Spinal cord (tissue), 10 donors: ENCODE results near the gene C17orf107. TPM values are rescaled to one million over a fixed set of nuclear protein-coding genes. Genes with fewer than 3 reads are reported as not detected.
A peak's percentile ranks its signal among the peaks of the same experiment; 100 is the strongest.

Source experiments
- DNase-seq, 6 donors: peaks; one replicate each; pipeline versions ENCODE4 v3.0.0 to v3.0.0-alpha.2; 2013 to 2015; ENCODE audit warnings: low spot score in 6 of 6, low read depth in 4 of 6
- H3K27ac ChIP-seq: one replicate; pipeline ENCODE4 v1.5.1; 2013; ENCODE audit warnings: low read depth, low read length, control low read depth
- H3K27me3 ChIP-seq: one replicate; pipeline ENCODE4 v1.6.1; 2013; ENCODE audit warnings: low read length; ENCODE audit not compliant: control insufficient read depth, insufficient read depth
- H3K36me3 ChIP-seq: one replicate; pipeline ENCODE4 v1.6.1; 2013; ENCODE audit warnings: low read length; ENCODE audit not compliant: control insufficient read depth, insufficient read depth
- H3K4me1 ChIP-seq: one replicate; pipeline ENCODE4 v1.6.1; 2013; ENCODE audit warnings: low read length; ENCODE audit not compliant: control insufficient read depth, insufficient read depth
- H3K4me3 ChIP-seq: one replicate; pipeline ENCODE4 v1.5.1; 2013; ENCODE audit warnings: low read depth, low read length, control low read depth
- H3K9me3 ChIP-seq: one replicate; pipeline ENCODE4 v1.6.1; 2013; ENCODE audit warnings: low read length; ENCODE audit not compliant: control insufficient read depth, insufficient read depth
- WGBS: methylation state at CpG from one replicate; pipeline ENCODE4 v1.1.5; 2013; ENCODE audit warnings: missing lambda C conversion rate; ENCODE audit not compliant: insufficient coverage; 5-methylcytosine and 5-hydroxymethylcytosine counted together
- polyA plus RNA-seq, 2 donors: library from polyadenylated mRNA; unstranded; fragments of 120-200 nt; gene quantifications; one replicate each; pipeline ENCODE4 v1.2.1, GENCODE V29; 2013; ENCODE audit not compliant: insufficient read length in 2 of 2
- total RNA-seq, 2 donors: library from RNA; depleted of rRNA in 1 of 2; stranded (reverse); fragments of 120-200 nt in 1 of 2; fragments of >200 nt in 1 of 2; gene quantifications; one replicate each; pipeline versions ENCODE4 v1.2.3 to v1.2.4, GENCODE V29; 2013 to 2014
- donor health status: healthy.

Gene C17orf107
- total and polyA plus RNA-seq, 4 donors, result 1.9 to 4.7 (median 3.3) TPM

DNA sequence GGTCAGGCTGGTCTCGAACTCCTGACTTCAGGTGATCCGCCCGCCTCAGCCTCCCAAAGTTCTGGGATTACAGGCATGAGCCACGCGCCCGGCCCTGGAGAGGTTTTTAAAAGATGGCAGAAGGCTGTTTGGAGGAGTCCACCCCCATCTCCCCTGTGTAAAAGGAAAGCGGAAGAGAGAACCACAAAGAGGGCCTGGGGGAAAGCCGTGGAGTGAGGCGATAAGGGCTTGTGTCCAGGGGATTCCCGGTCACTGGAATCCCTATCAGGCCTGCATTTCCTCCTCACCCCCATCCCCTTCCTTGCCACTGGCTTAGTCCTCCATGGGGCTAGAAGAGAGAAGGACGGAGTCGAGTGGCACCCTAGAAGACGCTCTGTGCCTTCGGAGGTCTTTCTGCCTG, 32.6 kb downstream of the C17orf107 start, which contains the start of gene GP1BA:
Gene GP1BA (plus strand): TSS at position 315 of the 400 bp plus-strand sequence. CDS start 328 bp downstream, outside the sequence.
- H3K4me1 ChIP-seq, result peaks cover 8% of the 10 kb centered on the region
- DNase-seq, result no peak
- peaks cover 24% of the 10 kb centered on the region for H3K36me3 ChIP-seq
- H3K9me3 ChIP-seq, result no peaks in the 10 kb centered on the region
- 85% methylated on average over 8 of the region's 14 CpGs for WGBS
- H3K27ac ChIP-seq, result no peak within 1 kb of the TSS
- H3K27me3 ChIP-seq, result no peaks in the 10 kb centered on the region
- no peak within 1 kb of the TSS for H3K4me3 ChIP-seq

DNA sequence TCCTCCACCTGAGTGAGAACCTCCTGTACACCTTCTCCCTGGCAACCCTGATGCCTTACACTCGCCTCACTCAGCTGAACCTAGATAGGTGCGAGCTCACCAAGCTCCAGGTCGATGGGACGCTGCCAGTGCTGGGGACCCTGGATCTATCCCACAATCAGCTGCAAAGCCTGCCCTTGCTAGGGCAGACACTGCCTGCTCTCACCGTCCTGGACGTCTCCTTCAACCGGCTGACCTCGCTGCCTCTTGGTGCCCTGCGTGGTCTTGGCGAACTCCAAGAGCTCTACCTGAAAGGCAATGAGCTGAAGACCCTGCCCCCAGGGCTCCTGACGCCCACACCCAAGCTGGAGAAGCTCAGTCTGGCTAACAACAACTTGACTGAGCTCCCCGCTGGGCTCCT, 33.4 kb downstream of the C17orf107 start:
- Histone ChIP-seq H3K27ac (no peak overlapping the region), H3K4me1 (peaks cover 8% of the 10 kb centered on the region), H3K27me3 (no peaks in the 10 kb centered on the region), H3K4me3 (no peak overlapping the region), H3K36me3 (peaks cover 32% of the 10 kb centered on the region), H3K9me3 (no peaks in the 10 kb centered on the region)
- WGBS, result 91% methylated on average over 12 of the region's 12 CpGs
- DNase-seq, result no peak

DNA sequence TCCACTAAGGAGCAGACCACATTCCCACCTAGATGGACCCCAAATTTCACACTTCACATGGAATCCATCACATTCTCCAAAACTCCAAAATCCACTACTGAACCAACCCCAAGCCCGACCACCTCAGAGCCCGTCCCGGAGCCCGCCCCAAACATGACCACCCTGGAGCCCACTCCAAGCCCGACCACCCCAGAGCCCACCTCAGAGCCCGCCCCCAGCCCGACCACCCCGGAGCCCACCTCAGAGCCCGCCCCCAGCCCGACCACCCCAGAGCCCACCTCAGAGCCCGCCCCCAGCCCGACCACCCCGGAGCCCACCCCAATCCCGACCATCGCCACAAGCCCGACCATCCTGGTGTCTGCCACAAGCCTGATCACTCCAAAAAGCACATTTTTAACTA, 34.3 kb downstream of the C17orf107 start:
- Histone ChIP-seq H3K9me3 (no peaks in the 10 kb centered on the region), H3K4me1 (peaks cover 17% of the 10 kb centered on the region), H3K27me3 (no peaks in the 10 kb centered on the region), H3K4me3 (no peak overlapping the region), H3K36me3 (peaks cover 41% of the 10 kb centered on the region), H3K27ac (no peak overlapping the region)
- DNase-seq, result no peak
- 87% methylated on average over 9 of the region's 16 CpGs for WGBS

DNA sequence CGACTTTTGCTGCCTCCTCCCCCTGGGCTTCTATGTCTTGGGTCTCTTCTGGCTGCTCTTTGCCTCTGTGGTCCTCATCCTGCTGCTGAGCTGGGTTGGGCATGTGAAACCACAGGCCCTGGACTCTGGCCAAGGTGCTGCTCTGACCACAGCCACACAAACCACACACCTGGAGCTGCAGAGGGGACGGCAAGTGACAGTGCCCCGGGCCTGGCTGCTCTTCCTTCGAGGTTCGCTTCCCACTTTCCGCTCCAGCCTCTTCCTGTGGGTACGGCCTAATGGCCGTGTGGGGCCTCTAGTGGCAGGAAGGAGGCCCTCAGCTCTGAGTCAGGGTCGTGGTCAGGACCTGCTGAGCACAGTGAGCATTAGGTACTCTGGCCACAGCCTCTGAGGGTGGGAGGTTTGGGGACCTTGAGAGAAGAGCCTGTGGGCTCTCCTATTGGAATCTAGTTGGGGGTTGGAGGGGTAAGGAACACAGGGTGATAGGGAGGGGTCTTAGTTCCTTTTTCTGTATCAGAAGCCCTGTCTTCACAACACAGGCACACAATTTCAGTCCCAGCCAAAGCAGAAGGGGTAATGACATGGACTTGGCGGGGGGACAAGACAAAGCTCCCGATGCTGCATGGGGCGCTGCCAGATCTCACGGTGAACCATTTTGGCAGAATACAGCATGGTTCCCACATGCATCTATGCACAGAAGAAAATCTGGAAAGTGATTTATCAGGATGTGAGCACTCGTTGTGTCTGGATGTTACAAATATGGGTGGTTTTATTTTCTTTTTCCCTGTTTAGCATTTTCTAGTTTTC, 35.0 kb downstream of the C17orf107 start:
- Histone ChIP-seq H3K9me3 (no peaks in the 10 kb centered on the region), H3K27ac (no peak overlapping the region), H3K4me3 (no peak overlapping the region), H3K27me3 (no peaks in the 10 kb centered on the region), H3K36me3 (peaks cover 43% of the 10 kb centered on the region), H3K4me1 (peaks cover 24% of the 10 kb centered on the region)
- WGBS, result 33% methylated on average over 13 of the region's 14 CpGs
- peak in 2 of 6 donors; percentile 49 to 87 for DNase-seq

DNA sequence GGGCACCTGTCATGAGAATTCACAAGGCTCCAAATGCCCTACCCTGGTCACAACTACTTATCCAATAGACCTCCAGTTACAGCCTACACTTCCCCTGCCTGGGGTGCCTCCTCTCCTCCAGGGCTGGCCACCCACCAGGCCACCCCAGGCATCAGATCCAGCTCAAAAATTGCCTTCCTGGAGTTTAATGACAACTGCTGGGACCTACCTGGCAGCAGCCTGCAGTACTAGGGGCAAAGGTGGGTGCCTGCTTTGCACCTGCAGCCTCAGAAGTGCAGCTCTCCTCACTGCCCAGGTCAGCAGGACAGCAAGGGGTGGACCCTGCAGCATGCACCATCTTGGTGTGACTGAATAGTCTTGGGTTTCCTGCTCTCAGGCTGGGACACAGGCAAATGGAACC, 36.3 kb downstream of the C17orf107 start:
- H3K27ac ChIP-seq, result no peak overlapping the region
- no peak for DNase-seq

DNA sequence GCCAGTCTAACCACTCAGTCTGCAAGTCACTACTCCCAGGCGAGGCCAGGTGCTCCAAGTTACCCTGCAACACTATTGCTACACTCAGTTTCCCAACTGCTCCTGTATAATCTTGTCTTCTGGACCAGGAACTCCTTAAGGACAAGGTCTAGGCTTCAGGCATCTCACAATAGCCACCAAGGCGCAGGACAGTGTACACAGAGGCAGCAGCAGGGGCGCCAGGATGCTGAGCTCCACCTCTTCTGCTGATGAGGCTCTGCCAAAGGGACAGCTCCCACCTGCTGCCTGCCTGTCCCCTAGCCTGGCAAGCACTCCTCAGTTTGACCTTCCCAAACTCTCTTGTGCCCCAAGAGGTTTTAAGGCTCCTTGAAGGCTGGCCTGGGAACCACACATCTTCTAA, 37.1 kb downstream of the C17orf107 start:
- 98% methylated on average over 3 of the region's 3 CpGs for WGBS
- H3K4me3 ChIP-seq, result no peak overlapping the region
- H3K27me3 ChIP-seq, result no peaks in the 10 kb centered on the region
- no peak for DNase-seq
- no peaks in the 10 kb centered on the region for H3K9me3 ChIP-seq
- H3K4me1 ChIP-seq, result peaks cover 35% of the 10 kb centered on the region
- peaks cover 43% of the 10 kb centered on the region for H3K36me3 ChIP-seq
- H3K27ac ChIP-seq, result no peak overlapping the region

More for the DNA sequence above, 36.3 kb downstream of the C17orf107 start:
- Histone ChIP-seq H3K4me3 (no peak overlapping the region), H3K27me3 (no peaks in the 10 kb centered on the region), H3K36me3 (peaks cover 43% of the 10 kb centered on the region), H3K9me3 (no peaks in the 10 kb centered on the region), H3K4me1 (peaks cover 27% of the 10 kb centered on the region)

DNA sequence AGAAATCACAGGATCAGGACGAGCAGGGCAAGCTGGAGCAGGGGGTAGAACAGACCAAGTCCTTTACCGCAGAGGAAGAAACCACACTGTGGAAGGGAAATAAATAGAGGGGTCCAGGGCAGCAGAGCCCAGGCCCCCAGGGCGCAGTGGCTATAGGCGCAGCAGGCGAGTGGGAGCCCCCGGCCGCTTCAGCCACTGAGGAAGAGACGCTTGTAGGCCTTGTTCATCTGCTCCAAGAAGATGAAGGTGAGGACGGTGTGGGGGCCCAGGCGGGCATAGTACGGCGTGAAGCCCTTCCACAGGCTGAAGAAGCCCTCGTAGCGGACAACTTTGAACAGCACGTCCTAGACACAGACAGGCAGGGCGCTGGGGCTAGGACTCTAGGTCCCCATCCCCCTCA, 38.2 kb downstream of the C17orf107 start:
- Histone ChIP-seq H3K4me1 (peaks cover 39% of the 10 kb centered on the region), H3K27ac (no peak overlapping the region), H3K9me3 (no peaks in the 10 kb centered on the region), H3K4me3 (no peak overlapping the region), H3K27me3 (no peaks in the 10 kb centered on the region), H3K36me3 (peaks cover 55% of the 10 kb centered on the region)
- 96% methylated on average over 16 of the region's 16 CpGs for WGBS
- DNase-seq, result no peak

DNA sequence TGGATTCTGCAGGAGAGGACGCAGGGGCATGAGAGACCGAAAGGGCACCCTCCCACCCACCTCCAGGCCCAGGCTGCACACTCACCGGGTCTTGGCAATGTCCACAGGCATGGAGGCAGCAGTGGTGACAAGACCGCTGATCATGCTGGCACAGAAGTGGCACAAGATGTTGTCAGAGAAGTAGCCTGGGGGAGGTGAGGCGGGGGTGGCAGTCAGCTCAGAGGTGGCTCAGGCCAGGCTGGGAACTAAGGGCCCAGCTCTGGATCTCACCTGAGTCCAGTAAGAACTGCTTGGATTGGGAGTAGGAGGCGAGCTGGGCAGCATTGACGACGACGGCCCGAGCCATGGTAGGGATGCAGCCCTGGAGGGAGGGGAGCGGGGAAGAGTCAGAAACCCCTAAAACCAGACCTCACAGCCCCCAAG, 38.7 kb downstream of the C17orf107 start:
- H3K27ac ChIP-seq, result no peak overlapping the region
- peaks cover 57% of the 10 kb centered on the region for H3K36me3 ChIP-seq
- H3K4me3 ChIP-seq, result no peak overlapping the region
- no peaks in the 10 kb centered on the region for H3K27me3 ChIP-seq
- WGBS, result 89% methylated on average over 6 of the region's 11 CpGs
- peaks cover 39% of the 10 kb centered on the region for H3K4me1 ChIP-seq
- H3K9me3 ChIP-seq, result no peaks in the 10 kb centered on the region
- no peak for DNase-seq

DNA sequence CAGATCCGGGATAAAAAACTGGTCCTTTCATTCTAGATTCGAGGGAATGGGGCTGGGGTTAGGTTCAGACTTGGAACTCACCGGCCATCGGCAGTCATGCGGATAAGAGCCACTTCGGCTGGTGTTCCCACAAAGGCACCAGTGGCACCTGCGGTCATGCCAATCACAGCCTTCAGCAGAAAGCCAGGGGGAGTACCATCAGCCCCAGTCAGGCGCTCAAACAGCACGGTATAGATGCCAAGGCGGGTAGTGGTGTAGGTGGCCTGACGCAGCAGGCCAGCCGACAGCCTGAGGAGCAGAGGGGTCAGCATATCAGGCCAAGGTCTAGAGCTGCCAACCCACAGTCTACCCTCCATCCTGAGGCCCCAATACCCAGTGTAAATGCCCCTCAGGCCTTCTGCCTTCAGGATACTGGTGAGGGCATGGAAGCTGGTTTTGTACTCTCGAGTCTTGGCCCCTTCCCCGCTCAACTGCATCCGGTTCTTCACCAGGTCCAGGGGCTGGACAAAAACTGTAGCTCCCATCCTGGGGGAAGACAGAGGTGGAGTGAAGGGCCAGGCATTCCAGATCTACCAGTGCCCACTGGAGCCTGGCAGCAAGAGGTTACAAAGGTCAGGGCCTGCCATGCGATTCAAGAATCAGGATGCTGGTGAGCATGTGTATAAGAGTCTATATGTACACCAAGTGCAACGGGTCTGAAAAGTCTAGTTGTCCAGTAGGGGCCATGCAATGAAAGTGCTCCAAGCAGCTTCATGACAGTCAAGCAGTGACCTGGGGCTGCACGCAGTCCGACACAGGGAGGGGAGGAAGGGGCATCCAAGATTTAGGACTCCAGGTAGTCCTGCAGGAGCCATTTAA, 39.6 kb downstream of the C17orf107 start:
- H3K4me1 ChIP-seq, result peaks cover 38% of the 10 kb centered on the region
- H3K9me3 ChIP-seq, result no peaks in the 10 kb centered on the region
- 55% methylated on average over 15 of the region's 19 CpGs for WGBS
- no peak for DNase-seq
- no peaks in the 10 kb centered on the region for H3K27me3 ChIP-seq
- H3K27ac ChIP-seq, result peak overlapping the region; percentile 96
- peaks cover 66% of the 10 kb centered on the region for H3K36me3 ChIP-seq
- H3K4me3 ChIP-seq, result peak overlapping the region; percentile 93
